Pulmonary artery endothelial cell (primary cell): Measurements from ENCODE around the gene CAPN7. TPM values are rescaled to one million over a fixed set of nuclear protein-coding genes. Genes with fewer than 3 reads are reported as not detected.

ENCODE experiments used
- DNase-seq: peaks from one replicate; pipeline ENCODE4 v3.0.0-alpha.2; 2011; ENCODE audit warnings: low read depth, low spot score
- total RNA-seq: library from RNA; depleted of rRNA; stranded (reverse); fragments of >200 nt; gene quantifications from 2 replicates; pipeline ENCODE4 v1.2.3, GENCODE V29; 2014

CAPN7 gene
- total RNA-seq, 1 donor from 2014 or later, result 21.2 TPM

DNA sequence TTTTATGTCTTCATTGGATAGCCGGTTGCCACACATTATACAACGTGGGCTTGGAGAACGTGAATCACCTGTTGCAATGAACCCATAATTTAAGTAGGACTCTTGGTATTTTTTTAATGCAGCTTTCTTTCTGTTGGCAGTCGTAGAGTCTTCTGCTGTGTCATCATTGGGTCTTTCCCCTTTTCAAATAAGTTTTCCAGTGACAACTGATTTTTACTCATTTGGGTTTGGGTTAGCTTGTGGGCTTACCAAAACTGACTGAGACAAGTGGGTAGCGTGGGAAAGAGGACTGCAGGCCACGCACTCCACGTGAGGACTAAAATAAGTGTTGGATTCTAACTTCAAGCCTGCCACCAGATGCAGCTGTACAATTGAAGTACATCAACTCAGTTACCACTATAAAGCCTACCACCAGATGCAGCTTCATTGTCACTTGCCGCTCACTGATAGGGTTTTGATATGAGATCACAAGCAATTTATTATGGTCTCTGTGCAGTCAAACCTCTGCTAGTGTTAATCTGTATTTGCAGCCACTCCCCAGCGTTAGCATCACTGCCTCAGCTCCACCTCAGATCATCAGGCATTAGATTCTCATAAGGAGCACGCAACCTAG lies 6.4 kb upstream of the CAPN7 start:
- no peak for DNase-seq

DNA sequence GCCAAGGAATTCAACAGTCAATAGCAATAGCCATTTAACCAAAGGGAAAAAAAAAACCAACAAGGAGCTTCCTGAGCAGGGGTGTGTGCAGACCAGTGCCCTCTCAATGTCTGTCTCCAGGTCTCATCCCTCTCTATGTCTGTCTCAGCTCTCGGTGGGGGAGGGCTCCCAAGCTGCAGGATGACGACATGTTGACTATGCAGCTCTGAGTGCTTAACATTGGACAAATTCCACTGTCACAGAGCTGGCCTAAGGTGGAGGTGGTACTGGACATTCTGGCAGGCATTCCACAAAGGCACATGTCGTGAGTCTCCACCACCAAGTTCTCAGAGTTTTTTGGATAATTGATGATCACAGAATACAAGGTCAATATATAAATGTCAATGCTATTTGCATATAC lies 2.0 kb upstream of the CAPN7 start:
- no peak for DNase-seq

DNA sequence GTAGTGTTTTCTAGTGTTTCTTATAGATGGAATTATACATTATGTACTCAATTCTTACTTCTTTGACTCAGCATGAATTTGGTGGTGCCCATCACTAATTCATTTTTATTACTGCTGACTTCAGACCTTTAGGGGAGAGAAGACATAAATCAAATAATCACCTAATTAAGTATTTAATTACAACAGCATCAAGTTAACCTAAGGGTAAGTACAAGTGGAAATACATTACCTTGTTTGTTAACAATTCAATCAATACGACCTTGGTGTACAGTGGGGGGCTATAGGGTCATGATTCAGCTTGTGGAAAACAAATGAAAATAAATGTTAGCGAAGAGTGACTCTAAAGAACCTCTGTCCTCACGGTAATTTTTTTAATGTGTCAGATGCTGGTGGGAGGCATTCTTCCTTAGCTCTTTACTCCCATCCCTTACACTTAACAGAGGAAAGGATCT lies 538 bp upstream of the CAPN7 start:
- DNase-seq, result no peak

DNA sequence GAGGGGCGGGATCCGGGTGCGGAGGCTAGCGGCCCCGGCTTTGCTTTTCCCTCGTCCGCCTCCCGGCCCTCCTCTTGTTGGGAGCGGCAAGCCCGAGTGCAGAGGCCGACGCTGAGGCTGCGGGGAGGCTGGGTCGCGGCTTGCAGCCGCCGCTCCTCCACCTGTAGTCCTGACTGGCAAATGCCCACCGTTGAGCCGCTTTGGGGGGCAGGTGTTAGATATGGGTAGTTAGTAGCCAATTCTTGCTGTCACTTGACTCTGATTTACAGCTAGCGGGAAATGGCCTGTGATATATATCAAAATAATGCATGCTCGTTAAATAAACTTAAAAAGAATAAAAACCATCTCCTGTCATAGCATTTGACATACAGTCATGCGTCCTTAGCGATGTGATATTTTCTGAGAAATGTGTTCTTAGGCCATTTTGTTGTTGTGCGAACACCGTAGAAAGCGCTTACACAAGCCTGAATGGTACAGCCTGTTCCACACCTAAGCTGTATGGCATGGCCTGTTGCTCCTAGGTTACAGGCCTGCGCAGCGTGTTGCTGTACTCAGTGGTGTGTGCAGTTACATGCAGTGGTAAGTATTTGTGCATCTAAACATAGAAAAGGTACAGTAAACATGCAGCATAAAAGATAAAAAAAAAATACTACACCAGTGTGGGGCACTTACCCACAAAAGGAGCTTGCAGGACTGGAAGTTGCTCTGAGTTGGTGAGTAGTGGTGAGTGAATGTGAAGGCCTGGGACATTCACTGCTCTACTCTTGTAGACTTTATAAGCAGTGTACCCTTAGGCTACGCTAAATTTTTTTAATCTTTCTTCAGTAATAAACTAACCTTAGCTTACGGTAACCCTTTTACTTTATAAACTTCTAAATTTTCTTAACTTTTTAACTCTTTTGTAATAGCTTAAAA lies 873 bp downstream of the CAPN7 start:
- DNase-seq, result no peak

DNA sequence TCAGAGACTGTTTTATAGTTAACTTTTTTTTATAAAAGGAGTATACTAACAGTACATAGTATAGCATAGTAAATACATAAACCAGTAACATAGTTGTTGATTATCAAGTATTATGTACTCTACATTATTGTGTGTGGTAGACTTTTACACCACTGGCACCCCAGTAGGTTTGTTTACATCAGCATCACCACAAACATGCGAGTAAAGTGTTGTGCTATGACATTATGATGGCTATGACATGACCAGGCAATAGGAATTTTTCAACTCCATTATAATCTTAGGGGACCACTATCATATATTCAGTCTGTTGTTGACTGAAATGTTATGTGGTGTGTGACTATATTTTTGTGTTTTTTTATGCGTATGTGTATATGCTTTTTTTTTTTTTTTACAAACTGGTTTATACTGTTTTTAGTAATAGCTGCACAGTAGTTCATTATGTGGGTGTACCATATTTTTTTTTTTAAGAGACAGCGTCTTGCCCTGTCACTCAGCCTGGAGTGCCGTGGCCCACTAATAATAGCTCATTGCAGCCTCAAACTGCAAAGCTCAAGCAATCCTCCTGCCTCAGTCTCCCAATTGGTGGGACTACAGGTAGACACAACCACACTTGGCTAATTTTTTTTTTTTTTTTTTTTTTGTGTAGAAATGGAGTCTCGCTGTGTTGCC lies 1.9 kb downstream of the CAPN7 start:
- no peak for DNase-seq

DNA sequence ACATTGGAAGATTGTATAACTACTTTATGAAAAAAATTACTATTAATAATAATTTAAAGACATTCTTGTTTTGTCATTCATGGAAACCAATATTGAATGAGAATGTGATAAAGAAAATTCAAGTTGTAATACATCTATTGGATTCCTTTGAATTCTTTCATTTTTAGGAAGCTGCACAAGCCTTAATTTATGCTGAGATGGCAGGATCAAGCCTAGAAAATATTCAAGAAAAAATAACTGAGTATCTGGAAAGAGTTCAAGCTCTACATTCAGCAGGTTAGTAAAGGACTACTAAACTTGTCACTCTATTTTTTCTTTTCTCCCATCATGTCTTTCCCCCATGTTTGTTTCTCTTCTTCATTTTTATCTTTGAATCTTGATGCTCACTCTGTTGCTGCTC lies 5.9 kb downstream of the CAPN7 start:
- no peak for DNase-seq

DNA sequence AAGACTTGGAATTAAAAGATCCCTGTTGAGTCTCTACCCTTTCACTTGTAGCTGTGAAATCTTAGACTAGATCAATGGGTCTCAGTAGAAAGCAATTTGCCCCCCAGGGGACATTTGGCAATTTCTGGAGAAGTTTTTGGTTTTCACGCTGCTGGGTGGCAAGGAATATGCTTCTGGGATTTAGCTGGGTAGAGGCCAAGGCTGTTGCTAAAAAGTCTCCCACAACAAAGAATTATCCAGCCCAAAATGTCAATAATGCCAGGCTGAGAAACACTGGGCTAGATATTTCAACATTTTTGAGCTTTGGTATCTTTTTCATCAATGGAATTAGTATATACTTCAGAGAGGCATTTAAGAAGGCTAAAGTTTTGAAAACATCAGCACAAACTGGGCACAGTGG lies 8.7 kb downstream of the CAPN7 start:
- no peak for DNase-seq

DNA sequence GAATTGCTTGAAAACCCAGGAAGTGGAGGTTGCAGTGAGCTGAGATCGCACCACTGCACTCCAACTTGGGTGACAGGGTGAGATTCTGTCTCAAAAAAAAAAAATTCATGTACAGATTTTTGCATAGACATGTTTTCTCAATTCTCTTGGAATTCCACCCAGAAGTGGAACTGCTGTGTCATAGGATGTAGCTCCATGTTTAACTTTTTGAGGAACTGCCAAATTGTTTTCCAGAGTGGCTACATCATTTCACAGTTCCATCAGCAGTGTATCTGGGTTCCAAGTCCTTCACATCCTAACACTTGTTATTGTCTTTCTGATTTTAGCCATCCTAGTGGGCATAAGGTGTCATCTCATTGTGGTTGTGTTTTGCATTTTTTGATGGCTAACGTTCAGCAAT lies 9.9 kb downstream of the CAPN7 start:
- DNase-seq, result no peak

DNA sequence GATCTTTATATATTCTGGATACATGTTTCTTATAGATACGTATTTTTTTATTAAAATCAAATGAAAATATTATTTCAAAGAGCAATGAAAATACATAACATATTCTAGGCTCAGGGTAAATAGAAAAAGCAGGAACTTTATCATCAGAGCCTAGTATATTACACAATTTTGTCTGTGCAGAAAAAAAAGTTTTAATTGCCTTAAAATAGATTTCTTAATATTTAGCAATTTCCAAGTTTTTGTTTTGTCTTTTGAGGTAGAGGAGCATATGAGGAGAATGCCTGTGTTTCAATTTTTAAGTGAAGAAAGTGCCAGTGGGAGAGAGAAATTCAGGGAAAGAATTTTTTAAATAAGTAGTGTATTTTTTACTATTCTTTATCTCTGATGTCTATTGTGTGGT lies 10.5 kb downstream of the CAPN7 start:
- DNase-seq, result no peak

DNA sequence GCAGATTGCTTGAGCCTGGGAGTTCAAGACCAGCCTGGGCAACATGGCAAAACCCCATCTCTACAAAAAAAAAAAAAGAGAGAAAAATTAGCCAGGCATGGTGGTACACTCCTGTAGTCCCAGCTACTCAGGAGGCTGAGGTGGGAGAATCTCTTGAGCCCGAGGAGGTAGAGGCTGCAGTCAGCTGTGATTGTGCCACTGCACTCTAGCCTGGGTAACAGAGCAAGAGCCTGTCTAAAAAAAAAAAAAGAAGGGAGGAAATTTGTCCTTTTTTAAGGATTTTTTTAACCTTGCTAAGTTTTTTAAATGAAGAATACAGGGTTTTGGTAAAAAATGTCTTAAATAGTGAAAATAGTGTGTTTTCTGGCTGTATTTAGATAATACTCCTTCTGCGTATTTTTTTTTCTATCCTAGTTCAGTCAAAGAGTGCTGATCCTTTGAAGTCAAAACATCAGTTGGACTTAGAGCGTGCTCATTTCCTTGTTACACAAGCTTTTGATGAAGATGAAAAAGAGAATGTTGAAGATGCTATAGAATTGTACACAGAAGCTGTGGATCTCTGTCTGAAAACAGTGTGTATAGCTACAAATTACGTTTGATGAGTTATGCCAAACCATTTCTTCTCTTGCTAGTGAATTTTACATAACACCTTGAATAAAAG lies 11.1 kb downstream of the CAPN7 start:
- no peak for DNase-seq

DNA sequence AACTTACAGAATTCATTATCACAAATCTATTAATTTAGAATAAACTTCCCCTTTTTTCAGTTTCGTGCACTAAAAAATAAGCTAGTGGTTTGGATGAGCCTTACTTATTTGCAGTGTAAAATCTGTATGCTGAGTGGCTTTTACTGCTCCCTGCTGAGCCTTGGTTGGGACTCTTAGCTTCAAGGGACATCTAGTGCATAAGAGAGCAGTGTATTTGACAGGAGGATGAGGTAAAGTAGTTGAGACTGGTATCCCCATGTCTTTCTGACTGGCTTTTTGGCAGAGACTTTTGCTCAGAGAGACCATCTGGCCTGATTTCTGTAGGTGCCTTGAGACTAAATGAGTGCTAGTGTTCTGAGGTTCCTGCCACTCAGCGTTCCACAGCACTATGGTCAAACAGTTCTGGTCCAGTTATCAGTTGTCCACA lies 11.8 kb downstream of the CAPN7 start:
- DNase-seq, result no peak

DNA sequence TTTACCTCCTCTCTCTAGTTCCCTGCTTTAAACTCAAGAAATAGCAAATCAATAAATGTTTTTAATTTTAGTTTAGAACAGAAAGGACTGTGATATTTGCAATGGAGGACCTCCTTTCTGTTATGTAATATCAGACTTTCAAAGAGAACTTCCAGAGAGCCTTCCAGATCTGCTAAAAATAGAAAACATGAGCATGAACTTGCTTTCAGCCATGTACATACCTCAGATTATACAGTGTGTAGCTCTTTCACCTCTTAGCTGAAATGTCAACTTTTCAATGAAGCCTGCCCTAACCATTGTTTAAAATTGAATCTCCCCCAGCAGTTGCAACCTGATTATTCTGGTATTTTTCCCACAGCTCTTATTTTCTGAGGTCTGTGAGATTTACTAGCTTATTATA lies 12.6 kb downstream of the CAPN7 start:
- DNase-seq, result no peak

DNA sequence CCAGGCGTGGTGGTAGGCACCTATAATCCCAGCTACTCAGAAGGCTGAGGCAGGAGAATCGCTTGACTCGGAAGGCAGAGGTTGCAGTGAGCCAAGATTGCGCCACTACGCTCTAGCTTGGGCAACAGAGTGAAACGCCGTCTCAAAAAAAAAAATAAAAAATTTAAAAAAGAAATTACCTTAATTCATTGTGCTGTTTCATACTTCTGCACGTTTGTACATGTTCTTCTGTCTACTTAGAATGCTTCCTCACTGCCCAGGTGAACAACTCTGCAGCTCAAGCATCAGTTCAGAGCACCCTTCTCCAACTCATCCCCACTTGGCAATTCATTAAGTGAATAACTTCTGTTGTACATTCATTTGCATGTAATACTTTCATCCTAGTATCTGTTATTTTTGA lies 14.0 kb downstream of the CAPN7 start:
- no peak for DNase-seq

DNA sequence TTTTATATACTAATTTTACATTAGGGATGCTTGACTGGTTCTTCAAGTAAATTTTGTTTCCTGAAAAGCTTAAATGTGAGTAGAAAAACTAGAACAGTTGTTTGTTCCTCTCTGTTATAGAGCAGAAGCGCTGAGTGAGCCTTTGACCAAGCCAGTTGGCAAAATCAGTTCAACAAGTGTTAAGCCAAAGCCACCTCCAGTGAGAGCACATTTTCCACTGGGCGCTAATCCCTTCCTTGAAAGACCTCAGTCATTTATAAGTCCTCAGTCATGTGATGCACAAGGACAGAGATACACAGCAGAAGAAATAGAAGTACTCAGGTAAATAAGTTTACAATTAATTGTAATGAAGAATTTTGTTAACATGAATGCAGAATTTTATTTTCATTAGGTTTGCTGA lies 14.6 kb downstream of the CAPN7 start:
- DNase-seq, result no peak

DNA sequence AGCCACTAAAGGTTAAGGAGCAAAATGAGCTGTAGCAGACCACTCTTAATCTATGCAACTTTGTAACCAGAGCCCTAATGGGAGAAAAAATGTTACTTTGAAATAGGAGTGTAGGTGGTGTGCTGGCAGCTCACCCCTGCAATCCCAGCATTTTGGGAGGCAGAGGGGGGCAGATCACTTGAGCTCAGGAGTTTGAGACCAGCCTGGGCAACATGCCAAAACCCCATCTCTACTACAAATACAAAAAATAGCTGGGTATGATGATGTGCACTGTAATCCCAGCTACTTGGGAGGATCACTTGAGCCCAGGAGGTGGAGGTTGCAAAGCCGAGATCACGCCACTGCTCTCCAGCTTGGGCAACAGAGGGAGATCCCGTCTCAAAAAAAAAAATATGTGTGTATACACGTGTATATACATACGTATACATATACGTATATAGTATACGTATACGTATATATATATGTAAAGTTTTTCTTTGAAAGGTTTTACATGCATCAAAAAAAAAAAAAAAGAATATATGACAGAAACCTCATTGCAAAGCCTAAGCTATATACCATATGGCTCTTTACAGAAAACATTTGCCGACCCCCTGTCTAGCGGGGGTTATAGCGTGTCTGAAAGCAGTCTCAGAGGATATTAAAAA lies 15.7 kb downstream of the CAPN7 start:
- DNase-seq, result no peak

DNA sequence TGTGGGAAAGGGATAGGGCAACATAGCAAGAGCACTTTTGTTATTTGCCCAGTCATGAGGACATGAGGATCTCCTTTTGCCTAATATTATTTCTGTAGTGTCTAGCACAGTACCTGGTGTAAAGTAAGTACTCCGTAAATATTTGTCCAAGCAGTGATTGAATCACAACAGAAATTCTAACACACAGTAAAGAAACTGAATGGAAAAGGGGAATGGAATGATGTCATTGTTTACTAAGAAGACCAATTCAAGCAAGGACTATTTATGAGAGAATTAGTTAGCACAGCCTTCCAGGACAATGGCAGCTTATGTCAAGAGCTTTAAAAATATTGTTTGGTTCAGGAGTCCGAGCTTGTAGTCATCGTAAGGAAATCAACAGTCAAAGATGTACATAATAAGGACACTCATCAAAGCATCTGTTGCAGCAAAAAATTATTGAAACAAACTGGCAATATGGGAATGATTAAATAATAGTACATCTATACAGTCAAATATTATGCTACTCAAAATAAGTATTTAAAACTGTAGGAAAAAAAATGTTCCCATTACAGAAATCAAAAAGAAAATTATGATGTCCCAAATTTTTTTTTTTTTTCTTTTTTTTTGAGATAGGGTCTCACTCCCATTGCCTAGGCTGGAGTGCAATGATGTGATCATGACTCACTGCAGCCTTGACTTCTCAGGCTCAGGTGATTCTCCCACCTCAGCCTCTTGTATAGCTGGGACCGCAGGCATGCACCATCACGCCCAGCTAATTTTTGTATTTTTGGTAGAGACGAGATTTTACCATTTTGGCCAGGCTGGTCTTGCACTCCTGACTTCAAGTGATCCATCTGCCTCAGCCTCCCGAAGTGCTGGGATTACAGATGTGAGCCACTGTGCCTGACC lies 17.9 kb downstream of the CAPN7 start:
- DNase-seq, result no peak

DNA sequence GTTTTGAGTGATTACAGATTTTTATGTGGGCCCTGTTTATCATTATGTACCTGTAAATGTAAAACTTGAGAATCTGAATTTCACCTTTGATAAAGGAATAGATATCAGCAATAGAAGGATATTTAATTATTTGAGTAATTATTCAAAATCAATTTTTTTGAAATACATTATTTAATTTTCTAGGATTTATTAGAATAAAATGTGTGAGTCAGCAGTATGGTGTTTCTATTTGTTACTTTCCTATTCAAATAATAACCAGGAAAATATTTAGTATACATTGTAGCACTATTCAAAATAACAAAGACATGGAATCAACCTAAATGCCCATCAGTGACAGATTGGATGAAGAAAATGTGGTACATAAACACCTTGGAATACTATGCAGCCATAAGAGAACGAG lies 22.1 kb downstream of the CAPN7 start:
- DNase-seq, result no peak

DNA sequence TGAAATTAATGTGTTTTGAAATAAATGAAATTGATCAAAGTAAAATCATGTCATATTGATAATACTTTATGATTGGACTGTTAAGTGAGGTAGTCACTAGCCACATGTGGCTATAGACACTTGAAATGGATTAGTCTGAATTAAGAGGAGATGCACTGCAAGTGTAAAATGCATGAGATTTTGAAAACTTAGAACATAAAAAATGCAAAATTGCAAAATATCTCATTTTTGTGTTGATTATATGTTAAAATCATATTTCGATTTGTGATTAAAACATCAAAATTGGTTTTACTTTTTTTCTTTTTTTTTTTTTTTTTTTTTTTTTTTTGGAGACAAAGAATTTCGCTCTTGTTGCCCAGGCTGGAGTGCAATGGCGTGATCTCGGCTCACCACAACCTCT lies 23.2 kb downstream of the CAPN7 start:
- no peak for DNase-seq

DNA sequence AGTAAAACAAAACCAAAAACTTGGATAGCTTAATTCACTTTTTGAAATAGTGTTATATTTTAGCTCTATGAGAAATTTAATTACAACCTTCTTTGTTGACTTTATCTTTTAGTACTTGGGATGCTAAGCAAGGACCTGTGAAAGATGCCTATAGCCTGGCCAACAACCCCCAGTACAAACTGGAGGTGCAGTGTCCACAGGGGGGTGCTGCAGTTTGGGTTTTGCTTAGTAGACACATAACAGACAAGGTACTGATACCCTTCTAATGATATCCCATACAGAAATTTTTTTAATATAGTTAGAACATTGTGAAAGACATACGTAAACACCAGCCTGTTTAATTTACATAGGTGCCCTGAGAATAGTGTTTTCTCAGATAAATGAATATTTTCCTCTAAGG lies 35.3 kb downstream of the CAPN7 start:
- no peak for DNase-seq

DNA sequence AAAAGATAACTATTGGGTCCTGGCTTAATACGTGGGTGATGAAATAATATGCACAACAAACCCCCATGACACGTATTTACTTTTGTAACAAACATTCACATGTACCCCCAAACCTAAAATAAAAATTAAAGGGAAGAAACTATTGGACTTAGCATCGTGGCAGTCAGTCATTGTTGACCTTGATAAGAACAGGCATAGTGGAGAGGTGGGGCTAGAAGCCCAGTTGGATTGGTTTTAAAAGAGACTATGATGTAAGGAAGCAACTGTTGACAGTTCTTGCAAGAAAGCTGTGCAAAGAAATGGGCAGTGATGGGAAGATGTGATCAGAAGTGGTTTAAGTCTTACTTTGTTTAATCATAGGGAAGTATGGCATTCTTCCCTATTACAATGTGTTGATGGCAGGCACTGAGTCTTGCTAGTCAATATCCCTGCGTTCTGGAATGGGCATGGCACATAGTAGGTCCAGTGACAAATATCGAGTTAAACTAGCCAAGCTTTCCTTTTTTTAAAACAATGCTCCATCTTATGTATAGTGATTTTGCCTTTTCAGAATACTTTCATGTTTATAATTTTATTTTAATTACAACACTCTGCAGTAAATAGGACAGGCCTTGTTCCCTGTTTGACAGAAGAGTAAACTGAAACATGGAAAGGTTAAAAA lies 37.9 kb downstream of the CAPN7 start:
- no peak for DNase-seq
